Calu3 (cell line): ENCODE measurements around the gene EEF2KMT. TPM values are rescaled to one million over a fixed set of nuclear protein-coding genes. Genes with fewer than 3 reads are reported as not detected.
A peak's percentile ranks its signal among the peaks of the same experiment; 100 is the strongest.

Experiments
- BruUV-seq: library from RNA; stranded (reverse); fragments of 400-500 nt; replicated peaks from 2 replicates; lab custom pipeline; 2021; lab: Mats Ljungman, UMichigan
- CTCF ChIA-PET: fragments of 300-600 bp; sonication (Branson Sonifier 250); formaldehyde crosslinking; loops from one replicate; lab custom pipeline; 2022; ENCODE audit warnings: antibody characterized with exemption; lab: Charles Lee
- DNase-seq: peaks from one replicate; pipeline ENCODE4 v3.0.0; 2022
- H3K27ac Mint-ChIP-seq: one replicate; pipeline ENCODE4 v1.8.0; 2022; ENCODE audit warnings: mixed read lengths; ENCODE audit not compliant: unreplicated experiment
- H3K27me3 Mint-ChIP-seq: one replicate; pipeline ENCODE4 v1.8.0; 2022; ENCODE audit warnings: mixed read lengths; ENCODE audit not compliant: unreplicated experiment
- H3K36me3 Mint-ChIP-seq: one replicate; pipeline ENCODE4 v1.8.0; 2022; ENCODE audit warnings: mild to moderate bottlenecking, moderate library complexity, mixed read lengths; ENCODE audit not compliant: insufficient read depth, unreplicated experiment
- H3K4me1 Mint-ChIP-seq: one replicate; pipeline ENCODE4 v1.8.0; 2022; ENCODE audit warnings: mild to moderate bottlenecking, low read depth, mixed read lengths; ENCODE audit not compliant: unreplicated experiment
- H3K4me3 Mint-ChIP-seq: one replicate; pipeline ENCODE4 v1.8.0; 2022; ENCODE audit warnings: mild to moderate bottlenecking, low read depth, moderate library complexity, mixed read lengths; ENCODE audit not compliant: unreplicated experiment
- H3K9me3 Mint-ChIP-seq: one replicate; pipeline ENCODE4 v1.8.0; 2022; ENCODE audit warnings: low read depth, mixed read lengths; ENCODE audit not compliant: unreplicated experiment
- CTCF ChIP-seq: fragments of 200-600 bp; IDR thresholded peaks from one replicate; pipeline ENCODE4 v1.8.0; 2022; ENCODE audit warnings: antibody characterized with exemption; ENCODE audit not compliant: unreplicated experiment
- intact Hi-C: fragments of 100-400 bp; cut with micrococcal nuclease; formaldehyde crosslinking; loops from one replicate; pipeline ENCODE4 v1.10.0; 2022; ENCODE audit not compliant: unreplicated experiment
- total RNA-seq: library from RNA; stranded (reverse); gene quantifications from 2 replicates; pipeline ENCODE4 v1.2.3, GENCODE V29; 2022

Gene EEF2KMT
- total RNA-seq, 1 experiment from 2014 or later: 25.6 TPM

- no peak for TF ChIP-seq CTCF
- no peak for DNase-seq
- no peak overlapping the region for H3K27ac Mint-ChIP-seq
- intact Hi-C loops: no loop called here
- H3K9me3 Mint-ChIP-seq: no peaks in the 10 kb centered on the region
- H3K27me3 Mint-ChIP-seq: peaks cover 73% of the 10 kb centered on the region
- CTCF ChIA-PET: interaction anchor here (0.6 kb wide), 1 partner anchor 645 kb away, joined by 3 read pairs; no protein-coding TSS in a partner anchor
- no peaks in the 10 kb centered on the region for H3K36me3 Mint-ChIP-seq
- peaks cover 9% of the 10 kb centered on the region for H3K4me1 Mint-ChIP-seq
- no peak overlapping the region for H3K4me3 Mint-ChIP-seq
- BruUV-seq: no TSS peak
These were observed 37.4 kb downstream of the EEF2KMT start for GRCh38 chr16:5060073-5060641.

GRCh38 chr16:5059386-5060072 is 38.1 kb downstream of the EEF2KMT start:
- TF ChIP-seq CTCF: no peak

GRCh38 chr16:5058476-5058875 is 39.1 kb downstream of the EEF2KMT start:
- CTCF ChIA-PET: no interaction called here
- Mint-ChIP-seq H3K36me3 (no peaks in the 10 kb centered on the region), H3K9me3 (no peaks in the 10 kb centered on the region), H3K27me3 (peaks cover 71% of the 10 kb centered on the region), H3K27ac (no peak overlapping the region), H3K4me1 (peaks cover 9% of the 10 kb centered on the region), H3K4me3 (no peak overlapping the region)
- intact Hi-C loops: no loop called here
- TF ChIP-seq CTCF: no peak
- no peak for DNase-seq
- BruUV-seq: no TSS peak

More at GRCh38 chr16:5059386-5060072, 38.1 kb downstream of the EEF2KMT start:
- no peak for DNase-seq
- H3K27me3 Mint-ChIP-seq: peaks cover 73% of the 10 kb centered on the region
- no TSS peak for BruUV-seq
- intact Hi-C loops: no loop called here
- CTCF ChIA-PET: interaction anchor here (0.6 kb wide), 1 partner anchor 56 kb away, joined by 4 read pairs; no protein-coding TSS in a partner anchor
- no peaks in the 10 kb centered on the region for H3K9me3 Mint-ChIP-seq
- no peak overlapping the region for H3K4me3 Mint-ChIP-seq
- H3K27ac Mint-ChIP-seq: no peak overlapping the region
- no peaks in the 10 kb centered on the region for H3K36me3 Mint-ChIP-seq
- H3K4me1 Mint-ChIP-seq: peaks cover 9% of the 10 kb centered on the region

- DNase-seq: peak; percentile 53
These were observed 41.2 kb downstream of the EEF2KMT start for GRCh38 chr16:5056352-5056751.

More at GRCh38 chr16:5056352-5056751, 41.2 kb downstream of the EEF2KMT start:
- Mint-ChIP-seq H3K4me3 (no peak overlapping the region), H3K27me3 (peaks cover 68% of the 10 kb centered on the region), H3K36me3 (no peaks in the 10 kb centered on the region), H3K9me3 (no peaks in the 10 kb centered on the region), H3K4me1 (no peaks in the 10 kb centered on the region), H3K27ac (no peak overlapping the region)
- TF ChIP-seq CTCF: peak; percentile 40
- BruUV-seq: no TSS peak
- CTCF ChIA-PET: no interaction called here
- intact Hi-C loops: no loop called here
